Measurements from ENCODE around the gene TIGD7. TPM values are rescaled to one million over a fixed set of nuclear protein-coding genes. Genes with fewer than 3 reads are reported as not detected.

TIGD7 gene
- total and polyA plus RNA-seq, 2 of the 8 experiments (the other 6 are each of a cell fraction or from before 2014, with no cell fraction given), result 3.0 to 8.9 TPM

DNA sequence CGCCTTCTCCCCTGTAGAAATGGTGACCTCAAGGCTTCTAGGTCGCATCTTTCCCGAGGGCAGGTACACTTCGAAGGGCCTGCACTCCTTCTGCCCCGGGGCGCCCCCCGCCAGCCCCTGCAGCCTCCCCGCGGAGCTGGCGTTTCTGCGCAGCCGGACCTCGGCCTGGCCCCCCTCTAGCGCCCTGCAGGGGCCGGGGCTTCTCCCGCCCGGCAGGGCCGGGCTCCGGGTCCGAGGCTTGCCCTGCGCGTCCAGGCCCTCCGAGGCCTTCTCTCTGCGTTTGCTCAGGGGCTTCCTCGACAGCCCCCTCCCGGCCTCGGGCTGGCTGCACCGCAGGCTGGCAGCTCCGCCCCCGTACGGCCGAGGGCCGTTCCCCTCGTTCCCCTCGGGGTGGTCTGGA lies 50.9 kb downstream of the TIGD7 start:
- Histone ChIP-seq H2BK5ac (ENCODE audit: low read depth, low read length) (no peak overlapping the region), H4K8ac (ENCODE audit: extremely low read depth, insufficient read depth, low read length) (no peak overlapping the region), H3K23ac (ENCODE audit: insufficient read length) (no peak overlapping the region), H3K18ac (ENCODE audit: extremely low read depth, low read length) (no peak overlapping the region), H2BK15ac (ENCODE audit: low read length) (no peak overlapping the region), H2BK20ac (ENCODE audit: low read length) (no peak overlapping the region), H3K4ac (replicated peaks; ENCODE audit: insufficient read length, low read depth, low read length) (no peak overlapping the region), H3K9me3 (ENCODE audit: insufficient read depth in 2 of 2, low read depth in 1 of 2, low read length in 1 of 2) (peaks cover 25 to 39% of the 10 kb centered on the region in 2 experiments), H3K9ac (replicated peaks in 1 of 4; ENCODE audit: extremely low read depth in 1 of 4, low read depth in 3 of 4, low read length in 3 of 4) (no peak overlapping the region), H3K4me1 (replicated peaks in 1 of 4; ENCODE audit: control insufficient read depth in 3 of 4, insufficient read depth in 4 of 4, low read length in 3 of 4) (no peaks in the 10 kb centered on the region), H3K79me2 (ENCODE audit: control insufficient read depth in 1 of 2, insufficient read depth in 2 of 2, low read length in 2 of 2) (no peaks in the 10 kb centered on the region), H3K56ac (replicated peaks; ENCODE audit: insufficient read length, low read depth, low read length) (no peak overlapping the region), H3K23me2 (ENCODE audit: low read depth, low read length) (no peaks in the 10 kb centered on the region), H3K14ac (ENCODE audit: insufficient read length) (no peak overlapping the region), H3K27ac (ENCODE audit: low read depth, low read length) (no peak overlapping the region), H3K79me1 (ENCODE audit: low read depth, low read length) (no peaks in the 10 kb centered on the region), H4K91ac (replicated peaks; ENCODE audit: insufficient read length, low read length) (no peak overlapping the region), H2BK120ac (replicated peaks; ENCODE audit: low read depth, low read length) (no peak overlapping the region), H2AK5ac (ENCODE audit: low read depth, low read length) (no peak overlapping the region), H2BK12ac (ENCODE audit: low read depth, low read length) (no peak overlapping the region), H2AFZ (ENCODE audit: low read length) (no peak overlapping the region), H4K5ac (ENCODE audit: insufficient read length, low read depth, low read length) (no peak overlapping the region), H4K20me1 (replicated peaks in 1 of 2; ENCODE audit: control insufficient read depth in 1 of 2, insufficient read depth in 2 of 2, low read length in 2 of 2) (no peaks in the 10 kb centered on the region), H3K4me3 (ENCODE audit: extremely low read depth in 1 of 4, insufficient read depth in 2 of 4, low read depth in 3 of 4, low read length in 4 of 4) (no peak overlapping the region), H3K4me2 (ENCODE audit: insufficient read depth in 1 of 2, low read depth in 2 of 2, low read length in 2 of 2) (no peak overlapping the region), H3K27me3 (replicated peaks in 1 of 4; ENCODE audit: control insufficient read depth in 3 of 4, extremely low read depth in 1 of 4, insufficient read depth in 3 of 4, low read length in 3 of 4) (no peaks in the 10 kb centered on the region), H3K36me3 (ENCODE audit: control insufficient read depth in 2 of 4, insufficient read depth in 4 of 4, low read length in 3 of 4) (no peaks in the 10 kb centered on the region)
- ChIA-PET CTCF (ENCODE audit: partially characterized antibody) (interaction anchor here (0.5 to 2.4 kb wide), 2 partner anchors 13 to 457 kb away, joined by 3 to 12 read pairs; no protein-coding TSS in a partner anchor), POLR2A (ENCODE audit: partially characterized antibody) (interaction anchor here (1.4 kb wide), 1 partner anchor 13 kb away, joined by 3 read pairs; no protein-coding TSS in a partner anchor)
- TF ChIP-seq PHF8 (conservative IDR thresholded peaks at IDR 0.05; ENCODE audit: low read depth, low read length), result no peak
- no peak for TF ChIP-seq ZNF274 (IDR thresholded peaks at IDR 0.05; ENCODE audit: borderline replicate concordance, extremely low read depth, low read length)
- TF ChIP-seq CBX5 (IDR thresholded peaks at IDR 0.05; ENCODE audit: low read depth, low read length), result no peak
- no peak for TF ChIP-seq POU5F1 (IDR thresholded peaks at IDR 0.05; ENCODE audit: low read depth, low read length)
- no peak for TF ChIP-seq TBP (IDR thresholded peaks at IDR 0.05; ENCODE audit: low read depth, low read length)
- no peak for TF ChIP-seq SUZ12 (IDR thresholded peaks at IDR 0.05; ENCODE audit: low read length)
- TF ChIP-seq BACH1 (IDR thresholded peaks at IDR 0.05; ENCODE audit: low read length), result no peak
- TF ChIP-seq GABPA (IDR thresholded peaks at IDR 0.05; ENCODE audit: borderline replicate concordance, insufficient read depth, low read length), result no peak
- TF ChIP-seq RBBP5 (IDR thresholded peaks at IDR 0.05; ENCODE audit: borderline replicate concordance, low read depth, low read length), result no peak
- TF ChIP-seq SP1 (IDR thresholded peaks at IDR 0.05; ENCODE audit: low read depth, low read length), result no peak
- no peak for TF ChIP-seq SAP30 (IDR thresholded peaks at IDR 0.05; ENCODE audit: insufficient read depth, insufficient replicate concordance, low read length)
- no peak for TF ChIP-seq MAFK (IDR thresholded peaks at IDR 0.05; ENCODE audit: low read depth, low read length)
- TF ChIP-seq RFX5 (IDR thresholded peaks at IDR 0.05; ENCODE audit: borderline replicate concordance, low read depth, low read length), result no peak
- DNase-seq (ENCODE audit: low read depth in 1 of 2, low spot score in 2 of 2), result no peak
- 89% methylated on average over 25 of the region's 35 CpGs; no CpG with 5 or more reads in 1 of the 2 experiments for WGBS, 2 experiments (ENCODE audit: extremely low coverage in 1 of 2, insufficient coverage in 1 of 2, insufficient read length in 1 of 2, insufficient replicate concordance in 2 of 2, low coverage in 1 of 2, low lambda C conversion rate in 2 of 2, missing lambda C conversion rate in 1 of 2)
- no peak for FAIRE-seq
